CD1c-positive myeloid dendritic cell (primary cell): ENCODE measurements around the gene ITSN2.
A peak's percentile ranks its signal among the peaks of the same experiment; 100 is the strongest.

Experiments
- DNase-seq: peaks from one replicate; pipeline ENCODE4 v3.0.0-alpha.2; 2016; ENCODE audit errors: extremely low spot score

ITSN2 gene

GRCh38 chr2:24269265-24269664, 91.1 kb downstream of the ITSN2 start:
- DNase-seq = no peak

GRCh38 chr2:24265212-24265611, 95.1 kb downstream of the ITSN2 start:
- DNase-seq = no peak

- peak; percentile 9 for DNase-seq
Measured at GRCh38 chr2:24262421-24262970, 97.8 kb downstream of the ITSN2 start.

- DNase-seq = peak; percentile 4
Measured at GRCh38 chr2:24261441-24261840, 98.9 kb downstream of the ITSN2 start.

- no peak for DNase-seq
Measured at GRCh38 chr2:24259316-24259715, 101.0 kb downstream of the ITSN2 start.

- no peak for DNase-seq
Measured at GRCh38 chr2:24258718-24259117, 101.6 kb downstream of the ITSN2 start.

GRCh38 chr2:24253303-24253919, 106.9 kb downstream of the ITSN2 start:
- no peak for DNase-seq

- DNase-seq = no peak
Measured at GRCh38 chr2:24247592-24247991, 112.7 kb downstream of the ITSN2 start.

- no peak for DNase-seq
Measured at GRCh38 chr2:24247164-24247563, 113.2 kb downstream of the ITSN2 start.

GRCh38 chr2:24245986-24246776, 114.2 kb downstream of the ITSN2 start:
- no peak for DNase-seq

GRCh38 chr2:24241528-24241927, 118.8 kb downstream of the ITSN2 start:
- no peak for DNase-seq

- peak; percentile 20 for DNase-seq
Measured at GRCh38 chr2:24239553-24239952, 120.8 kb downstream of the ITSN2 start.

- no peak for DNase-seq
Measured at GRCh38 chr2:24238158-24238557, 122.2 kb downstream of the ITSN2 start.

GRCh38 chr2:24237313-24237712, 123.0 kb downstream of the ITSN2 start:
- DNase-seq = no peak

GRCh38 chr2:24233321-24233720, 127.0 kb downstream of the ITSN2 start:
- DNase-seq = no peak

- no peak for DNase-seq
Measured at GRCh38 chr2:24231461-24231881, 128.9 kb downstream of the ITSN2 start.

GRCh38 chr2:24228470-24228869, 131.9 kb downstream of the ITSN2 start:
- DNase-seq = no peak

GRCh38 chr2:24225499-24226242, 134.7 kb downstream of the ITSN2 start:
- no peak for DNase-seq

- DNase-seq = no peak
Measured at GRCh38 chr2:24222946-24223345, 137.4 kb downstream of the ITSN2 start.

- no peak for DNase-seq
Measured at GRCh38 chr2:24221343-24222050, 138.8 kb downstream of the ITSN2 start.

- DNase-seq = no peak
Measured at GRCh38 chr2:24220554-24221291, 139.6 kb downstream of the ITSN2 start.
